CD14-positive monocyte (primary cell): Measurements from ENCODE around the gene BEX3. TPM values are rescaled to one million over a fixed set of nuclear protein-coding genes. Genes with fewer than 3 reads are reported as not detected.

Experiments
- DNase-seq, 3 donors: peaks; one replicate each; pipeline ENCODE4 v3.0.0-alpha.2; 2011 to 2022
- H2AFZ ChIP-seq: 2 replicates; pipeline ENCODE4 v1.6.0; 2012; ENCODE audit warnings: mild to moderate bottlenecking, low read depth, low read length, inconsistent platforms; ENCODE audit not compliant: insufficient read depth, poor library complexity, severe bottlenecking
- H3K27ac ChIP-seq, 2 donors: 1 replicate in 1 of 2; 2 replicates in 1 of 2; pipeline ENCODE4 v1.5.1; 2012 to 2013; ENCODE audit warnings: low read length in 2 of 2, control low read depth in 1 of 2, inconsistent platforms in 1 of 2, low read depth in 1 of 2, mild to moderate bottlenecking in 1 of 2
- H3K27me3 ChIP-seq, 2 donors: one replicate each; pipeline versions ENCODE4 v1.6.0 to v1.6.1; 2011 to 2013; ENCODE audit warnings: low read length in 2 of 2; ENCODE audit not compliant: control insufficient read depth in 2 of 2, insufficient read depth in 2 of 2
- H3K36me3 ChIP-seq, 2 donors: replicated peaks in 1 of 2; 1 replicate in 1 of 2; 2 replicates in 1 of 2; pipeline versions ENCODE4 v1.5.1 to v1.6.1; 2012 to 2013; ENCODE audit warnings: low read length in 2 of 2, control low read depth in 1 of 2, inconsistent platforms in 1 of 2, mild to moderate bottlenecking in 1 of 2; ENCODE audit not compliant: insufficient read depth in 2 of 2, control insufficient read depth in 1 of 2
- H3K4me1 ChIP-seq, 2 donors: 1 replicate in 1 of 2; 2 replicates in 1 of 2; pipeline versions ENCODE4 v1.5.1 to v1.6.1; 2012 to 2013; ENCODE audit warnings: low read length in 2 of 2, control low read depth in 1 of 2, inconsistent platforms in 1 of 2, mild to moderate bottlenecking in 1 of 2, moderate library complexity in 1 of 2; ENCODE audit not compliant: insufficient read depth in 2 of 2, control insufficient read depth in 1 of 2
- H3K4me2 ChIP-seq: replicated peaks from 2 replicates; pipeline ENCODE3; 2012; ENCODE audit warnings: low read length, moderate library complexity, mild to moderate bottlenecking; ENCODE audit not compliant: poor library complexity, severe bottlenecking; ENCODE audit errors: extremely low read depth
- H3K4me3 ChIP-seq, 3 experiments: fragments of 200-600 bp in 1 of 3; sonication (generic) in 1 of 3; replicated peaks in 1 of 3; 1 replicate in 2 of 3; 2 replicates in 1 of 3; pipeline ENCODE4 v1.5.1; 2011 to 2013; ENCODE audit warnings: low read length in 3 of 3, mild to moderate bottlenecking in 3 of 3, control low read depth in 2 of 3, low read depth in 2 of 3, inconsistent platforms in 1 of 3, moderate library complexity in 1 of 3
- H3K79me2 ChIP-seq: 2 replicates; pipeline ENCODE4 v1.6.0; 2012; ENCODE audit warnings: mild to moderate bottlenecking, control low read depth, inconsistent platforms, low read length, moderate library complexity; ENCODE audit not compliant: insufficient read depth
- H3K9ac ChIP-seq: 2 replicates; pipeline ENCODE4 v1.6.0; 2017; ENCODE audit warnings: low read length, mild to moderate bottlenecking; ENCODE audit not compliant: insufficient read depth, poor library complexity, severe bottlenecking
- H3K9me3 ChIP-seq, 2 donors: replicated peaks in 1 of 2; 1 replicate in 1 of 2; 2 replicates in 1 of 2; pipeline versions ENCODE4 v1.5.1 to v1.6.1; 2012 to 2013; ENCODE audit warnings: low read length in 2 of 2, control low read depth in 1 of 2; ENCODE audit not compliant: control insufficient read depth in 1 of 2, insufficient read depth in 1 of 2
- H4K20me1 ChIP-seq: 2 replicates; pipeline ENCODE4 v1.6.0; 2012; ENCODE audit warnings: mild to moderate bottlenecking, low read length, control low read depth, moderate library complexity; ENCODE audit not compliant: insufficient read depth
- H3K27ac Mint-ChIP-seq, 7 donors: one replicate each; pipeline ENCODE4 v1.8.0; 2020; ENCODE audit warnings: mild to moderate bottlenecking in 7 of 7, mixed read lengths in 7 of 7, moderate library complexity in 6 of 7, inconsistent platforms in 2 of 7
- H3K27me3 Mint-ChIP-seq, 3 donors: one replicate each; pipeline ENCODE4 v1.8.0; 2021 to 2022; ENCODE audit warnings: low read depth in 3 of 3, mild to moderate bottlenecking in 3 of 3, mixed read lengths in 3 of 3, moderate library complexity in 3 of 3, inconsistent platforms in 1 of 3
- H3K36me3 Mint-ChIP-seq, 2 donors: one replicate each; pipeline ENCODE4 v1.8.0; 2020; ENCODE audit warnings: mixed read lengths in 2 of 2, inconsistent platforms in 1 of 2, mild to moderate bottlenecking in 1 of 2
- H3K4me1 Mint-ChIP-seq: one replicate; pipeline ENCODE4 v1.8.0; 2020; ENCODE audit warnings: mild to moderate bottlenecking, mixed read lengths
- H3K4me3 Mint-ChIP-seq, 2 donors: one replicate each; pipeline ENCODE4 v1.8.0; 2020; ENCODE audit warnings: mild to moderate bottlenecking in 2 of 2, mixed read lengths in 2 of 2, moderate library complexity in 1 of 2
- H3K9me3 Mint-ChIP-seq, 7 donors: one replicate each; pipeline ENCODE4 v1.8.0; 2020 to 2022; ENCODE audit warnings: mixed read lengths in 7 of 7, mild to moderate bottlenecking in 6 of 7, moderate library complexity in 6 of 7, inconsistent platforms in 2 of 7
- WGBS: methylation state at CpG from one replicate; pipeline ENCODE4 v1.1.5; 2013; ENCODE audit warnings: missing lambda C conversion rate; ENCODE audit not compliant: insufficient coverage; 5-methylcytosine and 5-hydroxymethylcytosine counted together
- intact Hi-C, 2 donors: fragments of 100-400 bp; cut with micrococcal nuclease; formaldehyde crosslinking; loops; one replicate each; pipeline versions ENCODE4 v1.15.0 to v1.15.1; 2023
- polyA plus RNA-seq, 3 donors: library from polyadenylated mRNA; depleted of rRNA in 1 of 3; unstranded in 2 of 3; stranded (reverse) in 1 of 3; fragments of 300-500 nt in 2 of 3; fragments of >200 nt in 1 of 3; fragmentation: Illumina TruSeq in 2 of 3; gene quantifications; 1 replicate in 2 of 3; 2 replicates in 1 of 3; pipeline ENCODE4 v1.2.3, GENCODE V29; 2012 to 2021
- TF ChIP-seq, protein P1 (sequence below): fragments of 200-600 bp; IDR thresholded peaks from one replicate; pipeline ENCODE4 v1.8.0; 2022; ENCODE audit warnings: antibody characterized with exemption, mild to moderate bottlenecking

Gene BEX3
- polyA plus RNA-seq, 3 donors: 0.49 to 2.7 (median 2.0) TPM

GRCh38 chrX:103369479-103369878 is 6.9 kb upstream of the BEX3 start:
- Mint-ChIP-seq H3K27me3 (peaks cover 0 to 3% (median 0%) of the 10 kb centered on the region in 3 donors), H3K9me3 (no peaks in the 10 kb centered on the region), H3K36me3 (no peaks in the 10 kb centered on the region), H3K4me1 (peaks cover 12% of the 10 kb centered on the region), H3K4me3 (no peak overlapping the region), H3K27ac (no peak overlapping the region)
- H3K79me2 ChIP-seq: no peaks in the 10 kb centered on the region
- H3K27me3 ChIP-seq: no peaks in the 10 kb centered on the region
- H4K20me1 ChIP-seq: no peaks in the 10 kb centered on the region
- TF ChIP-seq, protein P1, sequence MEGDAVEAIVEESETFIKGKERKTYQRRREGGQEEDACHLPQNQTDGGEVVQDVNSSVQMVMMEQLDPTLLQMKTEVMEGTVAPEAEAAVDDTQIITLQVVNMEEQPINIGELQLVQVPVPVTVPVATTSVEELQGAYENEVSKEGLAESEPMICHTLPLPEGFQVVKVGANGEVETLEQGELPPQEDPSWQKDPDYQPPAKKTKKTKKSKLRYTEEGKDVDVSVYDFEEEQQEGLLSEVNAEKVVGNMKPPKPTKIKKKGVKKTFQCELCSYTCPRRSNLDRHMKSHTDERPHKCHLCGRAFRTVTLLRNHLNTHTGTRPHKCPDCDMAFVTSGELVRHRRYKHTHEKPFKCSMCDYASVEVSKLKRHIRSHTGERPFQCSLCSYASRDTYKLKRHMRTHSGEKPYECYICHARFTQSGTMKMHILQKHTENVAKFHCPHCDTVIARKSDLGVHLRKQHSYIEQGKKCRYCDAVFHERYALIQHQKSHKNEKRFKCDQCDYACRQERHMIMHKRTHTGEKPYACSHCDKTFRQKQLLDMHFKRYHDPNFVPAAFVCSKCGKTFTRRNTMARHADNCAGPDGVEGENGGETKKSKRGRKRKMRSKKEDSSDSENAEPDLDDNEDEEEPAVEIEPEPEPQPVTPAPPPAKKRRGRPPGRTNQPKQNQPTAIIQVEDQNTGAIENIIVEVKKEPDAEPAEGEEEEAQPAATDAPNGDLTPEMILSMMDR: no peak
- H3K9me3 ChIP-seq: no peaks in the 10 kb centered on the region
- no peak overlapping the region for H3K27ac ChIP-seq
- no peaks in the 10 kb centered on the region for H3K4me1 ChIP-seq
- H2AFZ ChIP-seq: no peak overlapping the region
- no peak for DNase-seq
- H3K4me2 ChIP-seq: no peak overlapping the region
- no peak overlapping the region for H3K9ac ChIP-seq
- H3K36me3 ChIP-seq: no peaks in the 10 kb centered on the region
- H3K4me3 ChIP-seq: no peak overlapping the region
- intact Hi-C loops: no loop called here

- Mint-ChIP-seq H3K36me3 (no peaks in the 10 kb centered on the region), H3K9me3 (peaks cover 0 to 3% (median 0%) of the 10 kb centered on the region in 7 donors), H3K27me3 (peaks cover 2 to 7% (median 6%) of the 10 kb centered on the region in 3 donors), H3K4me1 (peaks cover 12% of the 10 kb centered on the region), H3K4me3 (no peak overlapping the region), H3K27ac (no peak overlapping the region)
- Histone ChIP-seq H3K4me1 (peaks cover 3 to 8% of the 10 kb centered on the region in 2 donors), H3K36me3 (no peaks in the 10 kb centered on the region), H3K79me2 (no peaks in the 10 kb centered on the region), H3K27ac (no peak overlapping the region), H3K4me3 (no peak overlapping the region), H2AFZ (no peak overlapping the region), H3K9ac (no peak overlapping the region), H3K9me3 (no peaks in the 10 kb centered on the region), H4K20me1 (no peaks in the 10 kb centered on the region), H3K27me3 (no peaks in the 10 kb centered on the region), H3K4me2 (no peak overlapping the region)
- no peak for DNase-seq
- no CpG with 5 or more reads among the region's 2 CpGs for WGBS
- intact Hi-C loops: no loop called here
- TF ChIP-seq, protein P1: no peak
Observed at GRCh38 chrX:103372886-103373285, 3.5 kb upstream of the BEX3 start.
